OCI-LY7 (cell line): ENCODE results near the gene SFTPA2.
"Not testable (repeated sequence)": the region's sequence is repeated elsewhere in the genome, so short reads cannot be mapped to it uniquely, and the experiment has no call there.

Experiments
- EZH2phosphoT487 ChIP-seq: fragments of 200-600 bp; sonication (generic); IDR thresholded peaks from 2 replicates; pipeline ENCODE4 v1.6.1; 2018; ENCODE audit warnings: low read depth, borderline replicate concordance, mild to moderate bottlenecking, mixed run types, antibody characterized with exemption, low read length, moderate library complexity, mixed read lengths
- TF ChIP-seq, protein P1 (sequence below): fragments of 200-600 bp; sonication (generic); conservative IDR thresholded peaks from 2 replicates; pipeline ENCODE4 v1.5.1; 2014; ENCODE audit warnings: mild to moderate bottlenecking, antibody characterized with exemption, low read length, moderate library complexity, mixed read lengths

DNA sequence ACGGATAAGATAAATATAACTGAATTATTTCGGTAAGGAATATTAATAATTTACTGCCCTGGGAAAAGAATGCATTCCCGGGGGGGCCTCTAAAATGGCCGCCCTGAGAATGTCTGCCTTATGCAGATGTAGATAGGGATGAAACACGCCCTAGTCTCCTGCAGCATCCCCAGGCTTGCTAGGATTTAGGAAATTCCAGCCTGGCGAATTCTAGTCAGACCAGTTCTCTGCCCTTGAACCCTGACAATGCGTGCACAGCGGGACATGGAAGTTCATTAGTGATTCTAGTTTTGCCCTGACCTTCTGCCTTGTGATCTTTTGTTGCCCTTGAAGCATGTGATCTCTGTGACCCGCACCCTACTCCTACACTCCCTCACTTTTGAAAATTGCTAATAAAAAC, 39.4 kb upstream of the SFTPA2 start:
- TF ChIP-seq, protein P1, sequence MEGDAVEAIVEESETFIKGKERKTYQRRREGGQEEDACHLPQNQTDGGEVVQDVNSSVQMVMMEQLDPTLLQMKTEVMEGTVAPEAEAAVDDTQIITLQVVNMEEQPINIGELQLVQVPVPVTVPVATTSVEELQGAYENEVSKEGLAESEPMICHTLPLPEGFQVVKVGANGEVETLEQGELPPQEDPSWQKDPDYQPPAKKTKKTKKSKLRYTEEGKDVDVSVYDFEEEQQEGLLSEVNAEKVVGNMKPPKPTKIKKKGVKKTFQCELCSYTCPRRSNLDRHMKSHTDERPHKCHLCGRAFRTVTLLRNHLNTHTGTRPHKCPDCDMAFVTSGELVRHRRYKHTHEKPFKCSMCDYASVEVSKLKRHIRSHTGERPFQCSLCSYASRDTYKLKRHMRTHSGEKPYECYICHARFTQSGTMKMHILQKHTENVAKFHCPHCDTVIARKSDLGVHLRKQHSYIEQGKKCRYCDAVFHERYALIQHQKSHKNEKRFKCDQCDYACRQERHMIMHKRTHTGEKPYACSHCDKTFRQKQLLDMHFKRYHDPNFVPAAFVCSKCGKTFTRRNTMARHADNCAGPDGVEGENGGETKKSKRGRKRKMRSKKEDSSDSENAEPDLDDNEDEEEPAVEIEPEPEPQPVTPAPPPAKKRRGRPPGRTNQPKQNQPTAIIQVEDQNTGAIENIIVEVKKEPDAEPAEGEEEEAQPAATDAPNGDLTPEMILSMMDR = not testable (repeated sequence)
- TF ChIP-seq EZH2phosphoT487 = not testable (repeated sequence)
